ENCODE results near the gene PSMD13. TPM values are rescaled to one million over a fixed set of nuclear protein-coding genes. Genes with fewer than 3 reads are reported as not detected.
A peak's percentile ranks its signal among the peaks of the same experiment; 100 is the strongest.

Gene PSMD13
- total RNA-seq, 1 donor from 2014 or later, result 146 TPM

GRCh38 chr11:196786-197731 lies 39.7 kb upstream of the PSMD13 start:
- no peaks in the 10 kb centered on the region for H3K9me3 Mint-ChIP-seq
- no peaks in the 10 kb centered on the region for H3K36me3 Mint-ChIP-seq (ENCODE audit: low read depth)
- no peaks in the 10 kb centered on the region for H3K27me3 Mint-ChIP-seq (ENCODE audit: low read depth)
- no peak overlapping the region for H3K27ac Mint-ChIP-seq (ENCODE audit: unreplicated experiment)
- H3K4me1 Mint-ChIP-seq, result no peaks in the 10 kb centered on the region
- DNase-seq (ENCODE audit: low read depth, low spot score), result no peak
- TF ChIP-seq CTCF (conservative IDR thresholded peaks at IDR 0.05), result no peak
- no peak overlapping the region for H3K4me3 Mint-ChIP-seq

DNA sequence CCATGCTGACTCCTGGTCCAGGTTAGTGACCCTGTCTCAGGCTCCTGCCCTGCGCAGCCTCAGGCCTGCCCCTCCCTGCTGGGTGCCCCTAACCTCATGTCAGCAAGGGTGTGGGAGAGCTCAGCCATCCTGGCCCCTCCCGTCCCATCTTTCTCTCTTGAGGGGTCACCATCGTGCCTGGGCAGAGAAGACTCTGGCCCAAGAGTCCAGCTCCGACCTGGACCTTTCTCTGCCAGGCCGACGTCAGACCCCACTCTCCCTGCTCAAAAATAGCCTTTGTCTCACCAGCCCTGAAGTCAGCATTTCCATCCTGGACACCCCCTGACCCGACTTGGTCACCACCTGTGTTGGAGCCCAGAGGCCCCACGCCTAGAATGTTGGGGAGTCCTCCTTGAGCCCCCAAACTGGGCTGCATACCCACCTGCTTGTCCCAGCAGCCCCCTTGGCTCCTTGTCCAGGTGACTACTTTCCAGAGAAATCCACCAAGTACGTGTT lies 39.0 kb upstream of the PSMD13 start:
- Mint-ChIP-seq H3K27me3 (ENCODE audit: low read depth) (no peaks in the 10 kb centered on the region), H3K9me3 (no peaks in the 10 kb centered on the region), H3K4me3 (no peak overlapping the region), H3K36me3 (ENCODE audit: low read depth) (no peaks in the 10 kb centered on the region), H3K4me1 (no peaks in the 10 kb centered on the region), H3K27ac (ENCODE audit: unreplicated experiment) (no peak overlapping the region)
- no peak for TF ChIP-seq CTCF (conservative IDR thresholded peaks at IDR 0.05)
- DNase-seq (ENCODE audit: low read depth, low spot score), result no peak

GRCh38 chr11:198236-198806 lies 38.5 kb upstream of the PSMD13 start:
- Mint-ChIP-seq H3K36me3 (ENCODE audit: low read depth) (no peaks in the 10 kb centered on the region), H3K4me3 (no peak overlapping the region), H3K27me3 (ENCODE audit: low read depth) (no peaks in the 10 kb centered on the region), H3K9me3 (no peaks in the 10 kb centered on the region), H3K27ac (ENCODE audit: unreplicated experiment) (peak overlapping the region; percentile 54), H3K4me1 (no peaks in the 10 kb centered on the region)
- TF ChIP-seq CTCF (conservative IDR thresholded peaks at IDR 0.05), result no peak
- DNase-seq (ENCODE audit: low read depth, low spot score), result no peak

DNA sequence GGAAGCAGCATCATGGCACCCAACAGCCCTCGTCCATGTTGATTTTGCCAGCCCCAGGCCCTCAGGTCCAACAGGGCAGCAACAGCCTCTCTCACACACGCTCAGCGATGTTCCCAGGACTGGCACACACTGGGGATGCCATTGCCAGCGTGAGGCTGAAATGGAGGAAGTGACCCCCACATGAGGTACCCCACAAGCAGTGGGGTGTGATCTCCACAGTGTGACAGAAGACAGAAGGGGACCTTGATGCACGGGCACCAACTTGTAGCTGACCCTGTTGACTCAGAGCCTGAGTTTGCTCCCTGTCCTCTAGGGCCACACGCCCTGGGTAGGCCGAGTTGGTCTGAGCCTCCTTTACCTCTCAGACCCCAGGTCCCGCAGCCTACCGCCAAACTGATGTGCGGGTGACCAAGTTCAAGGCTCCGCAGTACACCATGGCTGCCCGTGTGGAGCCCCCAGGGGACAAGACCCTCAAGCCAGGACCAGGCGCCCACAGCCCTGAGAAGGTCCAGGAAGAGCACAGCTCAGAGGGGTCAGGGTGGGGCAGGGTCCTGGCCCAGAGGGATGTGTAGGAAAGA lies 37.7 kb upstream of the PSMD13 start:
- Mint-ChIP-seq H3K4me3 (no peak overlapping the region), H3K4me1 (no peaks in the 10 kb centered on the region), H3K9me3 (no peaks in the 10 kb centered on the region), H3K27me3 (ENCODE audit: low read depth) (no peaks in the 10 kb centered on the region), H3K27ac (ENCODE audit: unreplicated experiment) (no peak overlapping the region), H3K36me3 (ENCODE audit: low read depth) (no peaks in the 10 kb centered on the region)
- TF ChIP-seq CTCF (conservative IDR thresholded peaks at IDR 0.05), result no peak
- no peak for DNase-seq (ENCODE audit: low read depth, low spot score)

- H3K4me1 Mint-ChIP-seq, result no peaks in the 10 kb centered on the region
- no peaks in the 10 kb centered on the region for H3K27me3 Mint-ChIP-seq (ENCODE audit: low read depth)
- H3K4me3 Mint-ChIP-seq, result no peak overlapping the region
- no peak for DNase-seq (ENCODE audit: low read depth, low spot score)
- no peaks in the 10 kb centered on the region for H3K36me3 Mint-ChIP-seq (ENCODE audit: low read depth)
- no peak for TF ChIP-seq CTCF (conservative IDR thresholded peaks at IDR 0.05)
- no peak overlapping the region for H3K27ac Mint-ChIP-seq (ENCODE audit: unreplicated experiment)
- H3K9me3 Mint-ChIP-seq, result no peaks in the 10 kb centered on the region
These were observed 37.0 kb upstream of the PSMD13 start for GRCh38 chr11:199782-200181.
